Naive B cell (primary cell): Measurements from ENCODE around the gene ASB2. TPM values are rescaled to one million over a fixed set of nuclear protein-coding genes. Genes with fewer than 3 reads are reported as not detected.
A peak's percentile ranks its signal among the peaks of the same experiment; 100 is the strongest.

Experiments
- ATAC-seq, 2 donors: fragments of 150-1000 bp; cut with Tn5 transposase; 2 replicates each; pipeline ENCODE4 v1.10.0; 2021; ENCODE audit warnings: low read depth in 2 of 2, mild to moderate bottlenecking in 2 of 2, moderate library complexity in 2 of 2
- DNase-seq: peaks from one replicate; pipeline ENCODE4 v3.0.0; 2022
- H3K27ac Mint-ChIP-seq, 6 donors: one replicate each; pipeline ENCODE4 v1.8.0; 2020 to 2022; ENCODE audit warnings: mild to moderate bottlenecking in 6 of 6, mixed read lengths in 6 of 6, moderate library complexity in 5 of 6, inconsistent platforms in 2 of 6
- H3K27me3 Mint-ChIP-seq, 3 donors: one replicate each; pipeline ENCODE4 v1.8.0; 2021 to 2022; ENCODE audit warnings: mixed read lengths in 3 of 3, mild to moderate bottlenecking in 1 of 3
- H3K36me3 Mint-ChIP-seq, 2 donors: one replicate each; pipeline ENCODE4 v1.8.0; 2020 to 2022; ENCODE audit warnings: mixed read lengths in 2 of 2, inconsistent platforms in 1 of 2, mild to moderate bottlenecking in 1 of 2
- H3K4me1 Mint-ChIP-seq, 3 donors: one replicate each; pipeline ENCODE4 v1.8.0; 2020 to 2022; ENCODE audit warnings: mixed read lengths in 3 of 3, inconsistent platforms in 1 of 3, mild to moderate bottlenecking in 1 of 3, moderate library complexity in 1 of 3
- H3K4me3 Mint-ChIP-seq, 8 donors: one replicate each; pipeline ENCODE4 v1.8.0; 2020 to 2022; ENCODE audit warnings: mild to moderate bottlenecking in 8 of 8, mixed read lengths in 8 of 8, moderate library complexity in 8 of 8, inconsistent platforms in 2 of 8
- H3K9me3 Mint-ChIP-seq, 7 donors: one replicate each; pipeline ENCODE4 v1.8.0; 2020 to 2022; ENCODE audit warnings: mixed read lengths in 7 of 7, mild to moderate bottlenecking in 5 of 7, inconsistent platforms in 2 of 7, moderate library complexity in 1 of 7
- polyA plus RNA-seq, 6 donors: library from polyadenylated mRNA; unstranded; fragments of 300-500 nt; fragmentation: Illumina TruSeq; gene quantifications; one replicate each; pipeline ENCODE4 v1.2.3, GENCODE V29; 2021; ENCODE audit warnings: low read depth in 6 of 6

ASB2 gene
- polyA plus RNA-seq, 6 donors from 2014 or later: 0.18 to 0.62 (median 0.29) TPM; not detected in 3

DNA sequence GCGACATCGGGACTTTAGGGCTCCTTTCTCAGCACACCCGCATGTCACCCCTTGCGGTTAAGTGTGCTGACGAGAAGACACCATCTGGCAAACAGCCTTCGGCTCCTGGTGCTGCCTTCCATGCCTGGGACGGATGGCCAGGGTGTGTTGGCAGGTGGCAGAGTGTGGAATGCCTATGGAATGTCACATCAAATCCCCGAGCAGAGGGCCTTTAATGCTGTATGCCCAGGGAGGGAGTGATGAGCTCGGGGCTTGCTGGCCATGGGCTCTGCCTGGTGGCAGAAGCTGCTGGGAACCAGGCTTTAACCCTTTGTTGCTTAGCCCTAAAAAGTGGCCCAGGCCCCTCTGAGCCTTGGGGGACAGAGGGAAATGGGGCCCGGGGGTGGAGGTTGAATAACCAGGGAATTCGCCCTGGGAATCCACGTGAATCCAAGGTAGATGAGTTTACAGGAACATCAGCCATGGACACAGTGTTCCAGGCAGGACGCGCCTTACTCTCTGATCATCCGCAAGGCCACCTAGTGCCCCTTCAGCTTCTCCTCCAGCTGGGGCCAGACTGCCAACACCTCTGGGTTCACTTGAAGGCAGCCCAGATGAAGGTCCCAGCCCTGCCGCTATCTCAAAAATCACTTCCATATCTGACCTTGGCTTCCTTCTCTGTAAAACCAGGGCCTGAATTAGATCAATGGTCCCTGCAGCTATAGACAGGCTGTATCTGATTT is 31.9 kb downstream of the ASB2 start:
- peaks cover 0 to 9% of the 10 kb centered on the region in 2 donors for H3K36me3 Mint-ChIP-seq
- ATAC-seq (no peak), DNase-seq (no peak)
- no peaks in the 10 kb centered on the region for H3K9me3 Mint-ChIP-seq
- no peak overlapping the region for H3K4me3 Mint-ChIP-seq
- no peak overlapping the region for H3K27ac Mint-ChIP-seq
- H3K27me3 Mint-ChIP-seq: peaks cover 8 to 30% (median 11%) of the 10 kb centered on the region in 3 donors
- H3K4me1 Mint-ChIP-seq: peaks cover 0 to 7% (median 5%) of the 10 kb centered on the region in 3 donors

DNA sequence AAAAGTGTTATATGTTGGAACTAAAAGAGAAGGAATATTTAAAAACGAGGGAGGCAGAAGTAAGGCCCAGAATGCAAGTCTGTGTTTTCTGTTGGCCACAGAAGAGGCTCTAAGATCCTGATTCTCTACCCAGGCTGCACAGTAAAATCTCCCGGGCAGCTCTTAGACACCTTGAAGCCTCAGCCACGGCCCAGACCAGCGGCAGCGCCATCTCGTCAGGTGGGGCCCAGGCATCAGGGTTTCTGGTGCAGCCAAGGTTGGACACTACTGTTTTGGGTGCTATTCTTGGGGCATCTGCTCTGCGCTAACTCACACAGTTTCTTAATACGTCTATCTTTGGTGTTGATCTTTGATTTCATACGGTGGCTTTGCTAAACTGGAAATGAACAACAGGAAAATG is 32.4 kb downstream of the ASB2 start:
- Mint-ChIP-seq H3K4me3 (no peak overlapping the region), H3K4me1 (peaks cover 0 to 7% (median 5%) of the 10 kb centered on the region in 3 donors), H3K36me3 (peaks cover 0 to 9% of the 10 kb centered on the region in 2 donors), H3K27ac (peak overlapping the region in 1 of 6 donors; percentile 30), H3K9me3 (no peaks in the 10 kb centered on the region), H3K27me3 (peaks cover 8 to 30% (median 11%) of the 10 kb centered on the region in 3 donors)
- ATAC-seq (no peak), DNase-seq (no peak)

DNA sequence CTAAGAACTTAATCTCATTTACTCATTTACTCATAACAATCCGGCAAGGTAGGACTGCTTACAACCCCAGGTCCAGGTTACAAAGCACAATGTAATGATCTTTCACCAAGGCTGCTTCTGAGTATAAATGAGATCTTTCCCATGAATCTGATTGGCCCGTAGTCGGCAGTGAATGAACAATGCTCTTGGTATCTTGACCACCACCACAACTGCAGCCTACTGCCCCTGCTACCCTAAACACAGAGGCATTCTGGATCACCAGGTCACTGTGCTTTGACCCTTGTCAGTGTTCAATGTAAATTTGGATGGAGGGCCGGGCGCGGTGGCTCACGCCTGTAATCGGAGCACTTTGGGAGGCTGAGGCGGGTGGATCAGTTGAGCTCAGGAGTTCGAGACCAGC is 33.3 kb downstream of the ASB2 start:
- Mint-ChIP-seq H3K4me3 (no peak overlapping the region), H3K36me3 (peaks cover 0 to 9% of the 10 kb centered on the region in 2 donors), H3K9me3 (no peaks in the 10 kb centered on the region), H3K27me3 (peaks cover 8 to 30% (median 11%) of the 10 kb centered on the region in 3 donors), H3K27ac (no peak overlapping the region), H3K4me1 (peaks cover 0 to 7% (median 5%) of the 10 kb centered on the region in 3 donors)
- no peak for DNase-seq
- ATAC-seq: no peak

DNA sequence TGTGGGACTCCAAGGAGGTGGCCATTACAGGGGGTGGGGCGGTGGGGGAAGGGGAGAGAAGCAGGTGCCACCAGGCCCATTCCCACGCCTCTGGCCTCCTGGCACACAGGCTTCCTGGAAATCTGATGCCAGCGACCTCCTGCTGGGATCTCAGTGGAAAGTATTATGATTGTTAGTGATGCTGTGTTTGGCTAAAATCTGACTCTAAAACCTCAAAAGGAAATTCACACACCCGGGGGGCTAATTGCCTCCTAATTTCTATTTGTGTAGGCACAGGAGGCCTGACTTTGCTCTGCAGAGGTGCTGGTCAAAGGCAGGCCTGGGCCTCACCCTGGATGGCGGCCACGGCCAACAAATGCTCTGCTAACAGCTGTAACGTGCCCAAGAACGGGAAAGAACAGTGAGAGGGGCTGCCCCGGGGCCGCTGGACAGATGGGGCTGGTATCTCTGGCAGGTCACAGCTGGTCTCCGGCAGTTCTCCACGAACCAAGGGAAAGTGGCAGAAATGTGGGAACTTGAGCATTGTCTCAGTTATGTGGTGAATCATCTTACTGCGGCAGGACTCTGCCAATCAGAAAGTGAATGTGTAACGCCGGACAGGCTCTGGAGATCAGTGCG is 35.0 kb downstream of the ASB2 start:
- Mint-ChIP-seq H3K36me3 (peaks cover 0 to 9% of the 10 kb centered on the region in 2 donors), H3K9me3 (no peaks in the 10 kb centered on the region), H3K27ac (no peak overlapping the region), H3K4me1 (peaks cover 0 to 7% (median 5%) of the 10 kb centered on the region in 3 donors), H3K4me3 (peak overlapping the region in 1 of 8 donors; percentile 65), H3K27me3 (peaks cover 7 to 28% (median 8%) of the 10 kb centered on the region in 3 donors)
- ATAC-seq (no peak), DNase-seq (no peak)

DNA sequence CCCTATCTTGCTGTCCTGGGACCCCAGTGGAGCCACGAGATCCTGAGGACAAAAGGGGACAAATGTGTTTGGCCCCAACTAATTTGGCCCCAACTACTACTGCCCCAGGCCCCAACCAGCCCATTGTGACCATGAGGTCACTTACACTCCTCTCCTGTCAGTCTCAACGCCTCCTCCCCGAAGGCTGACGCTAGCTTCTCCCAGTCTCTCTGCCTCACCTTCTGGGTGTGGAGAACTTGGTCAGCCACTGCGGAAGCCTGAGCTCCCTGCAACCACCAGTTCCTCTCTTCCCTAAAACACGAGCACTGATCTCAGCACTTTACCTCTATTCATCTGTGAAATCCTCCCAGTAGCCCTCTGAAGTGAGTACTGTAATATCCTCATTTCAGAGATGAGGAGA is 35.9 kb downstream of the ASB2 start:
- DNase-seq: no peak

DNA sequence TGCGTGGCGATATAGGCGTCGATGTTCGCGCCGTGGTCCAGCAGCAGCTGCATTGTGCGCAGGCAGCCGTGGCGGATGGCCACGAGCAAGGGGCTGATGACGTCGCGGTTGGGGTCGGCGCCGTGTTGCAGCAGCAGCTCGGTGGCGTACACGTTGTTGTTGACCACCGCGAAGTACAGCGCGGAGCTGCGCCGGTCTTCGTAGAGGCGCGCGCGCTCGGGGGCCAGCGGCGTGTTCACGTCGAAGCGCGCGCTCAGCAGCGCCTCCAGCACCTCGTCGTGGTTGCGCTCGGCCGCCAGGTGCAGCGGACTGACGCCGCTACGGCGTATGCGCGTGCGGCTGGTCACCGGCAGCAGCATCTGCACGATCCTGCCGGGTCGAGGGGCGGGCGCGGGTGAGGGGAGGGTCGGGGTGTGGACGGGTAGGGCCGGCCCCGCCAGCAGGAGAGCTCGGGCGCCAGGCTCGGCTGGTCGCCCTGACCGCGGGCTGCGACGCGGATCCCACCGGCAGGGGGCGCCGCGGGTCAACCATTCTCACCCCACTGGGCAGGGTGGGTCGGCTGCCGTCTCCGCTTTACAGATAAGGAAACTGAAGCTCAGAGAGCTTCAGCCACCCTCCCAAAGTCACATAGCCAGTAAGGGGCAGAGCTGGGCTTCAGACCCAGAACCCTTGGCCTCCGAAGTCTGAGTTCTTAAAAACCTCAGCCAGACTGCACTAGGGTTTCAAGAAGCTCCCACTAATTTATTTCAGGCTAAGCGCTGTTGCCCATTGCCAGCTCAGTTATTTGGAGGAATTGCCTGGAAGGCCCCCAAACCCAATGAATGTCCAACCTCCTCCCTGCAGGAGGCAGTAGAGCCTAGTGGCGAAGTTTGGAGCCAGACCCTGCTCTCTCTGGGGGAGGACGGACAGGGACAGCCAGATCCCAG is 36.8 kb downstream of the ASB2 start:
- H3K27ac Mint-ChIP-seq: peak overlapping the region in 3 of 6 donors; percentile 44 to 87 (median 61)

More for the DNA sequence above, 35.9 kb downstream of the ASB2 start:
- peaks cover 9 to 27% (median 10%) of the 10 kb centered on the region in 3 donors for H3K27me3 Mint-ChIP-seq
- H3K36me3 Mint-ChIP-seq: peaks cover 0 to 9% of the 10 kb centered on the region in 2 donors
- no peak for ATAC-seq
- peak overlapping the region in 4 of 8 donors; percentile 0 to 42 (median 23) for H3K4me3 Mint-ChIP-seq
- H3K4me1 Mint-ChIP-seq: peaks cover 0 to 9% (median 7%) of the 10 kb centered on the region in 3 donors
- H3K27ac Mint-ChIP-seq: peak overlapping the region in 2 of 6 donors; percentile 8 to 32
- no peaks in the 10 kb centered on the region for H3K9me3 Mint-ChIP-seq

DNA sequence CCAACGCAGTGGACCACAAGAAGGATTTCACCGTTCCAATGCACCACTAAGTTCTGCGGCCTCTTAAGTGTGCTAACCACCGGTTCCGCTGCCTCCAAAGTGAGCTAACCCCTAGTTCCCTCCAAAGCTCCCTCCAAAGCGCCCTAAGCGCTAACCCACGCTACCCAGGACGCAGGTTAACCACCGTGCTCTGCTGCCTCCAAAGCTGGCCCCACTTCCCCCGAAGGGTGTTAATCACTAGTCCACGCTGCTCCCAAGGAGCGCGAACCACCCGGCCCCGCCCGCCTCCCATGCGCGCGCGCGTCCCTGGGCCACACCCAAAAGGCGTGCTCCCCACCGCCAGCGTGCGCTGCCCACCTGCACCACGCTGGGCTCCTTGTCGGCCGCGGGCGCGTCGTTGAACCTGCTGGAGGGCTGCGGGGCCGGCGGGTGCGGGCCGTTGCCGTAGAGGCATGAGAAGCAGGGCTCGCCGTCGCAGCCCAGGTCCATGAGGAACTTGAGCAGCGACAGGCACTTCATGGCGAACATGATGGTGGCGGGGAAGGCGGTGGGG is 37.5 kb downstream of the ASB2 start:
- peaks cover 5 to 35% (median 16%) of the 10 kb centered on the region in 3 donors for H3K27me3 Mint-ChIP-seq

More for the DNA sequence above, 36.8 kb downstream of the ASB2 start:
- Mint-ChIP-seq H3K27me3 (peaks cover 10 to 35% (median 16%) of the 10 kb centered on the region in 3 donors), H3K4me1 (peaks cover 0 to 9% (median 7%) of the 10 kb centered on the region in 3 donors), H3K4me3 (peak overlapping the region; percentile 38 to 86 (median 76)), H3K36me3 (peaks cover 0 to 9% of the 10 kb centered on the region in 2 donors), H3K9me3 (no peaks in the 10 kb centered on the region)
- DNase-seq (peak; percentile 88), ATAC-seq (peak; percentile 94 to 95)

DNA sequence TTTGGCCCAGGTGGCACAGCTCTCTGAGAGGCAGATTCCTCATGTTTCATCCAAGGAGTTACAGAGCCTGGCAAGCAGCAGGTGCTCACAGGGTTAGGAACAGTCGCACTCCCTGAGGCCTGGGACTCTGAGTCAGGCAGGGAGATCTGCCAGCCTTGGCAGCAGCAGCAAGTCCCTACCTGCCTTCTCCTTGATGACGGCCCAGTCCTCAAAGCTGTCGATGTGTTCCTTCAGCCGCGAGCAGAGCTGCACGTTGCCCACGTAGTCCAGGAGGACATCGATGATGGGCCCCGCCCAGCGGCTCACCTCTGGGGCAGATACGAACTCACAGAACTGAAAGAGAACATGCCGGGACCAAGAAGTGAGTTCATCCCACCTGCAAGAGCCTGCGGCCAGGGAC is 38.9 kb downstream of the ASB2 start:
- no peaks in the 10 kb centered on the region for H3K9me3 Mint-ChIP-seq
- DNase-seq (no peak), ATAC-seq (no peak)
- H3K36me3 Mint-ChIP-seq: no peaks in the 10 kb centered on the region
- H3K27ac Mint-ChIP-seq: peak overlapping the region in 1 of 6 donors; percentile 28
- peaks cover 0 to 9% (median 7%) of the 10 kb centered on the region in 3 donors for H3K4me1 Mint-ChIP-seq
- H3K4me3 Mint-ChIP-seq: peak overlapping the region in 3 of 8 donors; percentile 28 to 69 (median 41)
- H3K27me3 Mint-ChIP-seq: peaks cover 4 to 29% (median 16%) of the 10 kb centered on the region in 3 donors

More for the DNA sequence above, 37.5 kb downstream of the ASB2 start:
- peak overlapping the region; percentile 38 to 86 (median 76) for H3K4me3 Mint-ChIP-seq
- no peak for ATAC-seq
- peaks cover 0 to 4% of the 10 kb centered on the region in 2 donors for H3K36me3 Mint-ChIP-seq
- no peaks in the 10 kb centered on the region for H3K9me3 Mint-ChIP-seq
- peaks cover 0 to 9% (median 7%) of the 10 kb centered on the region in 3 donors for H3K4me1 Mint-ChIP-seq
- no peak for DNase-seq
- H3K27ac Mint-ChIP-seq: peak overlapping the region in 2 of 6 donors; percentile 44 to 87

DNA sequence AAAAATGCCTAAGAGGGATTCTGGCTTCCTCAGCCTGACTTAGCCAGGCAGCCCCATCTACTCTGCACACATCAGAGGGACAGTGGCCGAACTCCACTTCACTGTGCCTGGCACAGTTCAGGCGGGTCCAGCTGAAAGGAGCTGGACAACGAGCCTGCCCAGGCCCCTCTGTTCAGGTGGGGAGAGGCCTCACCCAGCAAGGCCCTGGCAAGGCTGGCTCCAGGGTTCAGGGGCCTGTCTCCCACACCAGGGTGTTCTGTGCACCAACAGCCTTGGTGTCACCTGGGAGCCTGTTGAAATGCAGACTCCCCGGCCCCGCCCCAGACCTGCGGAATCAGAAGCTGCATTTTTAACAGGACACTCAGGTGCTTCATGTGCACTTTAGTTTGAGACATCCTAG is 39.4 kb downstream of the ASB2 start:
- peaks cover 0 to 9% (median 7%) of the 10 kb centered on the region in 3 donors for H3K4me1 Mint-ChIP-seq

DNA sequence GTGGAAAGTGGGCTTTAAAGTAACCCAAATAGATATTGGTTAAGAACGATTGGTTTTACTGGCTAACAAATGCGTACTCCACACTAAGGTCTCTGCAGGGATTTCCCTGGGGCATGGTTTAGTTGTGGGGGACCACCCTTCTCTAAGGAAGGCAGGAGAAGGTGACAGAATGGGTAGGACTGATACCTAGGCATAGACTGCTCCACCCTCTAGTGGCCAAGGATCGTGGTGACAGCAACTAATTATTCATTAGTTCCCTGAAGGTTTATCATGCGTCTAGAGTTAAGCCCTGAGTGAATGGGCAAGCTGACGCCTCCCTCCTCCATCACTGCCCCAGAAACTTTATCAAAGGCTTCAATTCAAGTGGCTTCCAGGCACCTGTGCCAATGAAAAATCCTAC is 40.1 kb downstream of the ASB2 start:
- H3K9me3 Mint-ChIP-seq: no peaks in the 10 kb centered on the region
- H3K27ac Mint-ChIP-seq: peak overlapping the region in 2 of 6 donors; percentile 20 to 78
- H3K27me3 Mint-ChIP-seq: peaks cover 4 to 23% (median 16%) of the 10 kb centered on the region in 3 donors
- peak overlapping the region in 1 of 8 donors; percentile 14 for H3K4me3 Mint-ChIP-seq
- DNase-seq (no peak), ATAC-seq (peak in 1 of 2 donors; percentile 23)
- no peaks in the 10 kb centered on the region for H3K36me3 Mint-ChIP-seq
- H3K4me1 Mint-ChIP-seq: peaks cover 0 to 9% (median 7%) of the 10 kb centered on the region in 3 donors

More for the DNA sequence above, 39.4 kb downstream of the ASB2 start:
- no peaks in the 10 kb centered on the region for H3K9me3 Mint-ChIP-seq
- DNase-seq (no peak), ATAC-seq (no peak)
- H3K4me3 Mint-ChIP-seq: peak overlapping the region in 1 of 8 donors; percentile 35
- no peaks in the 10 kb centered on the region for H3K36me3 Mint-ChIP-seq
- H3K27ac Mint-ChIP-seq: no peak overlapping the region
- H3K27me3 Mint-ChIP-seq: peaks cover 4 to 29% (median 16%) of the 10 kb centered on the region in 3 donors

DNA sequence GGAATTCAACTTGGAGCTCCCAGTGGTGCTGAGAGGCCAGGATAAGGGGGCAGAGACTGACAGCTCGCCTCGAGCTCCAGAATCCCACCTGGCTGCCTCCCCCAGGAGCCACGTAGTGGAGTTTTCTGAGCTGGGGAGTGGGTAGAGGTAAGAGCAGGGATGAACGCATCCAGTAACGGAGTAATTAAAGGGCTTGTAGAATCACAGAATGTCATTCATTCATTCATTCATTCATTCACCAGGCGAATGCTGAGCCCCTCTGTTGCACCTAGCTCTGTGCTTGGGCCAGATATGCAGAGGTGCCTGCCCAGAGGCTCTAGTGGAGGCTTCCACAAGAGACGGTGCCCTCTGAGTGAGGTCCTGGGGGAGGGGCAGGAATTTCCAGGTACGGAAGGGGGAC is 41.2 kb downstream of the ASB2 start:
- Mint-ChIP-seq H3K4me1 (peaks cover 0 to 9% (median 0%) of the 10 kb centered on the region in 3 donors), H3K27ac (peak overlapping the region in 1 of 6 donors; percentile 76), H3K4me3 (peak overlapping the region in 1 of 8 donors; percentile 56), H3K9me3 (no peaks in the 10 kb centered on the region), H3K27me3 (peaks cover 4 to 23% (median 8%) of the 10 kb centered on the region in 3 donors), H3K36me3 (no peaks in the 10 kb centered on the region)
- no peak for ATAC-seq
- DNase-seq: no peak

DNA sequence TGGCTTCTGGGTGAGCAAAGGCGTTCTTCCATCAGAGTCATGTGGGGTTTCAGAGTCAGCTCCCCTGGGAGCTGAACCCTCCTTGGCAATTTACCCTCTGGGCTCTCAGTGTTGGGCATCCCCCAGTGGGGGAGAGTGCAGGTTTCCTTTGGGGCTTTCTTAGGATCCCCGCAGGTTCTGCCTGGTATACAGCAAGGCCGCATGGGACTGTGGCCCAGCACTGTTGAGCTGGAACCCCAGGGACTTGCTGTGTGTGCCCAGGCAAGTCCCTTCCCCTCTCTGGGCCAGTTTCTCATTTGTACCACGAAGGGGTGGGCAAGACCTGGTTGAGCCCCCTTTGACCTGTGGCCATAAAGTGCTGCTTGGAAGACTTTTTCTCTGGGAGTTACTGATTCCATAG is 43.7 kb downstream of the ASB2 start:
- no peaks in the 10 kb centered on the region for H3K36me3 Mint-ChIP-seq
- H3K27ac Mint-ChIP-seq: no peak overlapping the region
- H3K4me3 Mint-ChIP-seq: no peak overlapping the region
- H3K9me3 Mint-ChIP-seq: no peaks in the 10 kb centered on the region
- ATAC-seq: no peak
- no peak for DNase-seq
- H3K4me1 Mint-ChIP-seq: peaks cover 0 to 4% (median 0%) of the 10 kb centered on the region in 3 donors
- peaks cover 4 to 20% (median 8%) of the 10 kb centered on the region in 3 donors for H3K27me3 Mint-ChIP-seq
